Measurements from ENCODE around the gene PHACTR1.

- TF ChIP-seq POLR2A (IDR thresholded peaks at IDR 0.05) (no peak), CTCF (IDR thresholded peaks at IDR 0.05) (no peak)
These were observed 2.5 kb upstream of the PHACTR1 start for GRCh38 chr6:12714022-12714421.

All from prostate gland (tissue), 2 donors.